Adrenal gland (tissue), 5 donors: ENCODE data around the gene DHX57.

Source experiments
- CTCF ChIP-seq, 6 experiments: fragments of 450-650 bp in 4 of 6; fragments of 200-600 bp in 2 of 6; sonication (generic) in 1 of 6; IDR thresholded peaks; 1 replicate in 5 of 6; 2 replicates in 1 of 6; pipeline versions ENCODE4 v1.5.1 to v1.8.0; 2016 to 2021; ENCODE audit warnings: antibody characterized with exemption in 6 of 6, mild to moderate bottlenecking in 2 of 6, moderate library complexity in 1 of 6
- POLR2A ChIP-seq, 2 donors: fragments of 450-650 bp; IDR thresholded peaks; one replicate each; pipeline ENCODE4 v1.6.1; 2017; ENCODE audit warnings: antibody characterized with exemption in 2 of 2, mild to moderate bottlenecking in 2 of 2, moderate library complexity in 1 of 2
- donor health status: DM: no; HTN: no; CAD: no.

GRCh38 chr2:38898256-38898655 is 22.5 kb upstream of the DHX57 start:
- no peak for TF ChIP-seq POLR2A (IDR thresholded peaks at IDR 0.05)
- no peak for TF ChIP-seq CTCF (IDR thresholded peaks at IDR 0.05)
